ENCODE data around the gene OR9G4. TPM values are rescaled to one million over a fixed set of nuclear protein-coding genes. Genes with fewer than 3 reads are reported as not detected.

Gene OR9G4
- total RNA-seq, 2 experiments from 2014 or later: not detected

- ChIA-PET POLR2A (no interaction called here), CTCF (ENCODE audit: unreplicated experiment) (no interaction called here)
- intact Hi-C loops (cut with micrococcal nuclease; ENCODE audit: unreplicated experiment): no loop called here
- Histone ChIP-seq H3K9me2 (ENCODE audit: insufficient read depth, low read length) (no peaks in the 10 kb centered on the region), H3K27ac (ENCODE audit: low read depth, low read length, poor library complexity, severe bottlenecking) (no peak overlapping the region), H3K4me1 (ENCODE audit: insufficient read depth, low read length, poor library complexity, severe bottlenecking) (no peaks in the 10 kb centered on the region), H3K4me3 (ENCODE audit: low read depth, low read length, poor library complexity, severe bottlenecking) (no peak overlapping the region), H3K4me2 (ENCODE audit: low read length) (no peak overlapping the region), H4K20me1 (ENCODE audit: insufficient read depth, low read length) (no peaks in the 10 kb centered on the region), H3K36me3 (ENCODE audit: insufficient read depth, low read length) (no peaks in the 10 kb centered on the region), H3K9me3 (ENCODE audit: low read length) (no peaks in the 10 kb centered on the region), H2AFZ (ENCODE audit: low read length) (no peak overlapping the region), H3K79me2 (ENCODE audit: insufficient read depth, low read depth, low read length) (no peaks in the 10 kb centered on the region)
- DNase-seq (ENCODE audit: low spot score): no peak
- TF ChIP-seq EZH2phosphoT487 (IDR thresholded peaks at IDR 0.05; ENCODE audit: borderline replicate concordance, low read depth, low read length): no peak
- TF ChIP-seq, protein P1, sequence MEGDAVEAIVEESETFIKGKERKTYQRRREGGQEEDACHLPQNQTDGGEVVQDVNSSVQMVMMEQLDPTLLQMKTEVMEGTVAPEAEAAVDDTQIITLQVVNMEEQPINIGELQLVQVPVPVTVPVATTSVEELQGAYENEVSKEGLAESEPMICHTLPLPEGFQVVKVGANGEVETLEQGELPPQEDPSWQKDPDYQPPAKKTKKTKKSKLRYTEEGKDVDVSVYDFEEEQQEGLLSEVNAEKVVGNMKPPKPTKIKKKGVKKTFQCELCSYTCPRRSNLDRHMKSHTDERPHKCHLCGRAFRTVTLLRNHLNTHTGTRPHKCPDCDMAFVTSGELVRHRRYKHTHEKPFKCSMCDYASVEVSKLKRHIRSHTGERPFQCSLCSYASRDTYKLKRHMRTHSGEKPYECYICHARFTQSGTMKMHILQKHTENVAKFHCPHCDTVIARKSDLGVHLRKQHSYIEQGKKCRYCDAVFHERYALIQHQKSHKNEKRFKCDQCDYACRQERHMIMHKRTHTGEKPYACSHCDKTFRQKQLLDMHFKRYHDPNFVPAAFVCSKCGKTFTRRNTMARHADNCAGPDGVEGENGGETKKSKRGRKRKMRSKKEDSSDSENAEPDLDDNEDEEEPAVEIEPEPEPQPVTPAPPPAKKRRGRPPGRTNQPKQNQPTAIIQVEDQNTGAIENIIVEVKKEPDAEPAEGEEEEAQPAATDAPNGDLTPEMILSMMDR (conservative IDR thresholded peaks at IDR 0.05; ENCODE audit: low read length): no peak
- no TSS peak for BruUV-seq (replicated peaks)
Measured at GRCh38 chr11:56714206-56714605, 34.3 kb downstream of the OR9G4 start.

- CTCF ChIA-PET (ENCODE audit: unreplicated experiment): no interaction called here
- no TSS peak for BruUV-seq (replicated peaks)
- intact Hi-C loops (cut with micrococcal nuclease; ENCODE audit: unreplicated experiment): no loop called here
Measured at GRCh38 chr11:56706486-56706885, 42.0 kb downstream of the OR9G4 start.

DNA sequence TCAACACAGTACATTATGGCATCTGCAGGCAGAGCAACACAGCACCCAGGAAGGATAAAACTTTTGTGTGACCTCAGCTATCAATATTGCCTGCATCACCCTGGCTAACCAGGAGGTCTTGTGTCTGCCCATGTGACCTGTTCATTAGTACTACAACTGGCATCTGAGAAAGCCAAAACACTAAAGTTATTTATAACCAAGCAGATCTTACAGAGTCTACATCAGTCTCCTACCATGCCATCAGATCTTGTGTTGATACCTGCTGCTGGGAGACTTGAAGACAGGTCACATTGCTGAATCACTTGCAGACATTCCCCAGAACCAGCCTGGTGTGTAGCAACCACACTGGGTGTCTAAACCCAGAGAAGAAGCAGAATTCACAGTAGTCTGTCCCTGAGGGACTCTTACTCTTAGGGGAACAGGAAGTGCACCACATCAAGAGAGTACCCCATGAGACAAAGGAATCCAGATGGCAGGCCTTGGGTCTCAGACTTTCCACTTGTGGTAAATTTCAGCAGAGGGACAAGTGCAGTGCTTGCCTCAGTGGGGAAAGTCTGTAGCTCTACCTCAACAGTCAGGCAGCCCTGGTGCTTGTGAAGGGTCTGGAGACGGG, 42.6 kb downstream of the OR9G4 start:
- Histone ChIP-seq H3K9me3 (ENCODE audit: low read length) (no peaks in the 10 kb centered on the region), H3K4me2 (ENCODE audit: low read length) (no peak overlapping the region), H3K4me3 (ENCODE audit: low read depth, low read length, poor library complexity, severe bottlenecking) (no peak overlapping the region), H3K27ac (ENCODE audit: low read depth, low read length, poor library complexity, severe bottlenecking) (no peak overlapping the region), H4K20me1 (ENCODE audit: insufficient read depth, low read length) (no peaks in the 10 kb centered on the region), H2AFZ (ENCODE audit: low read length) (no peak overlapping the region), H3K4me1 (ENCODE audit: insufficient read depth, low read length, poor library complexity, severe bottlenecking) (no peaks in the 10 kb centered on the region), H3K9me2 (ENCODE audit: insufficient read depth, low read length) (no peaks in the 10 kb centered on the region), H3K79me2 (ENCODE audit: insufficient read depth, low read depth, low read length) (no peaks in the 10 kb centered on the region), H3K36me3 (ENCODE audit: insufficient read depth, low read length) (no peaks in the 10 kb centered on the region)
- no peak for DNase-seq (ENCODE audit: low spot score)
- TF ChIP-seq, protein P1 (conservative IDR thresholded peaks at IDR 0.05; ENCODE audit: low read length): no peak
- no peak for TF ChIP-seq EZH2phosphoT487 (IDR thresholded peaks at IDR 0.05; ENCODE audit: borderline replicate concordance, low read depth, low read length)
- intact Hi-C loops (cut with micrococcal nuclease; ENCODE audit: unreplicated experiment): no loop called here
- POLR2A ChIA-PET: no interaction called here
- CTCF ChIA-PET (ENCODE audit: unreplicated experiment): no interaction called here
- no TSS peak for BruUV-seq (replicated peaks)

More at GRCh38 chr11:56706486-56706885, 42.0 kb downstream of the OR9G4 start:
- DNase-seq (ENCODE audit: low spot score): no peak
- Histone ChIP-seq H3K4me1 (ENCODE audit: insufficient read depth, low read length, poor library complexity, severe bottlenecking) (no peaks in the 10 kb centered on the region), H2AFZ (ENCODE audit: low read length) (no peak overlapping the region), H3K4me2 (ENCODE audit: low read length) (no peak overlapping the region), H3K79me2 (ENCODE audit: insufficient read depth, low read depth, low read length) (no peaks in the 10 kb centered on the region), H4K20me1 (ENCODE audit: insufficient read depth, low read length) (no peaks in the 10 kb centered on the region), H3K27ac (ENCODE audit: low read depth, low read length, poor library complexity, severe bottlenecking) (no peak overlapping the region), H3K36me3 (ENCODE audit: insufficient read depth, low read length) (no peaks in the 10 kb centered on the region), H3K9me3 (ENCODE audit: low read length) (no peaks in the 10 kb centered on the region), H3K9me2 (ENCODE audit: insufficient read depth, low read length) (no peaks in the 10 kb centered on the region), H3K4me3 (ENCODE audit: low read depth, low read length, poor library complexity, severe bottlenecking) (no peak overlapping the region)
- POLR2A ChIA-PET: no interaction called here
- no peak for TF ChIP-seq EZH2phosphoT487 (IDR thresholded peaks at IDR 0.05; ENCODE audit: borderline replicate concordance, low read depth, low read length)
- TF ChIP-seq, protein P1 (conservative IDR thresholded peaks at IDR 0.05; ENCODE audit: low read length): no peak

Measured in OCI-LY7 (cell line).